Hepatocyte (in vitro differentiated cells): ENCODE data around the gene SCUBE2. TPM values are rescaled to one million over a fixed set of nuclear protein-coding genes. Genes with fewer than 3 reads are reported as not detected.

Experiments
- DNase-seq: peaks from one replicate; pipeline ENCODE4 v3.0.0-alpha.2; 2016; ENCODE audit warnings: low spot score
- H2AFZ ChIP-seq: fragments of 200-600 bp; sonication (generic); 2 replicates; pipeline ENCODE4 v1.6.0; 2016; ENCODE audit warnings: antibody characterized with exemption, mild to moderate bottlenecking
- H3K27ac ChIP-seq: fragments of 200-600 bp; sonication (generic); 2 replicates; pipeline ENCODE4 v1.5.1; 2016; ENCODE audit warnings: mild to moderate bottlenecking
- H3K27me3 ChIP-seq: fragments of 200-600 bp; sonication (generic); 2 replicates; pipeline ENCODE4 v1.6.1; 2016
- H3K36me3 ChIP-seq: fragments of 200-600 bp; sonication (generic); replicated peaks from 2 replicates; pipeline ENCODE4 v1.5.1; 2016; ENCODE audit warnings: low read depth; ENCODE audit not compliant: insufficient read depth
- H3K4me1 ChIP-seq: fragments of 200-600 bp; sonication (generic); 2 replicates; pipeline ENCODE4 v1.5.1; 2016; ENCODE audit warnings: mild to moderate bottlenecking, moderate library complexity; ENCODE audit not compliant: insufficient read depth
- H3K4me2 ChIP-seq: fragments of 200-600 bp; sonication (generic); 2 replicates; pipeline ENCODE4 v1.6.0; 2016
- H3K4me3 ChIP-seq: fragments of 200-600 bp; sonication (generic); 2 replicates; pipeline ENCODE4 v1.5.1; 2016; ENCODE audit warnings: mild to moderate bottlenecking
- H3K79me2 ChIP-seq: fragments of 200-600 bp; sonication (generic); 2 replicates; pipeline ENCODE4 v1.6.0; 2017; ENCODE audit warnings: mild to moderate bottlenecking
- H3K9me2 ChIP-seq: fragments of 200-600 bp; sonication (generic); replicated peaks from 2 replicates; pipeline ENCODE4 v1.6.0; 2017; ENCODE audit warnings: mild to moderate bottlenecking; ENCODE audit not compliant: insufficient read depth
- H3K9me3 ChIP-seq: fragments of 200-600 bp; sonication (generic); 2 replicates; pipeline ENCODE4 v1.5.1; 2016; ENCODE audit warnings: low read depth, mild to moderate bottlenecking
- H4K20me1 ChIP-seq: fragments of 200-600 bp; sonication (generic); 2 replicates; pipeline ENCODE4 v1.6.0; 2016; ENCODE audit warnings: mild to moderate bottlenecking; ENCODE audit not compliant: insufficient read depth, poor library complexity, severe bottlenecking
- EZH2 ChIP-seq: fragments of 200-600 bp; sonication (generic); IDR thresholded peaks from 2 replicates; pipeline ENCODE4 v1.6.1; 2016; ENCODE audit warnings: antibody characterized with exemption, mild to moderate bottlenecking, borderline replicate concordance
- EZH2phosphoT487 ChIP-seq: fragments of 200-600 bp; sonication (generic); IDR thresholded peaks from one replicate; pipeline ENCODE4 v1.6.1; 2018; ENCODE audit warnings: antibody characterized with exemption, mild to moderate bottlenecking, low read depth, moderate library complexity; ENCODE audit not compliant: unreplicated experiment, severe bottlenecking
- WGBS: methylation state at CpG from one replicate; pipeline ENCODE4 v1.1.6; 2016; ENCODE audit warnings: low lambda C conversion rate; ENCODE audit errors: missing lambda C conversion rate; 5-methylcytosine and 5-hydroxymethylcytosine counted together
- polyA plus RNA-seq: library from polyadenylated mRNA; unstranded; fragments of >200 nt; fragmentation: Nextera tagmentation; extraction: Ambion mirVana; gene quantifications from 2 replicates; pipeline ENCODE4 v1.2.1, GENCODE V29; 2016
- total RNA-seq: library from RNA; depleted of rRNA; stranded (reverse); fragments of >200 nt; gene quantifications from 2 replicates; pipeline ENCODE4 v1.2.3, GENCODE V29; 2014
- TF ChIP-seq, protein P1 (sequence below): fragments of 200-600 bp; sonication (generic); IDR thresholded peaks from 2 replicates; pipeline ENCODE4 v1.5.1; 2016; ENCODE audit warnings: antibody characterized with exemption, mild to moderate bottlenecking; ENCODE audit not compliant: poor library complexity

Gene SCUBE2
- total and polyA plus RNA-seq, 2 experiments from 2014 or later = 8.6 to 8.9 TPM

DNA sequence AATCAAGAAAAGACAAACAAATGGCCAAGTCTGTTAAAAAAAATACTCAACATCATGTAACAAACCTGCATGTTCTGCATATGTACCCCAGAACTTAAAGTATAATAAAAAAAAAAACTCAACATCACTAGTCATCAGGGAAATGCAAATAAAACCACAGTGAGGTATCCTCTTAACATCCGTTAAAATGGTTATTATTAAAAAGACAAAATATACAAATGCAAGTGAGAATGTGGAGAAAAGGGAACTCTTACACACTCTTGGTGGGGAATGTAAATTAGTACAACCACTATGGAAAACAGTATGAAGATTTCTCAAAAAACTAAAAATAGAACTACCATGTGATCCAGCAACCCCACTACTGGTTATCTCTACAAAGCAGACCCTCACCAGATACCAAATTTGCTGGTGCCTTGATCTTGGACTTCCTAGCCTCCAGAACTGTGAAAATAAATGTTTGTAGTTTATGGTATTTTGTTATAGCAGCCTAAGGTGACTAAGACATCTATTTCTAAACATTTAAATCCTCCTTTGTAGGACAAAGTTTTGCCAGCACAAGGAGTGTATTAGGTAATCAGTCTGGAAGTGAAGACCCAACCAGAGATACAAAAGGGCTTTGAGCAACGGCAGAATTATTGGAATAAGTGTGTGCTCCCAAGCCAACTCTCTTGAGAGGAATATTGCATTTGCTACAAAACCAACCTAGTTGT is 32.4 kb upstream of the SCUBE2 start:
- Histone ChIP-seq H3K27ac (no peak overlapping the region), H3K4me3 (no peak overlapping the region), H3K4me2 (no peak overlapping the region), H3K9me3 (no peaks in the 10 kb centered on the region), H3K27me3 (no peaks in the 10 kb centered on the region), H2AFZ (no peak overlapping the region), H4K20me1 (no peaks in the 10 kb centered on the region), H3K36me3 (no peaks in the 10 kb centered on the region), H3K4me1 (no peaks in the 10 kb centered on the region), H3K79me2 (no peaks in the 10 kb centered on the region), H3K9me2 (no peaks in the 10 kb centered on the region)
- 97% methylated on average over 2 of the region's 2 CpGs for WGBS
- TF ChIP-seq EZH2phosphoT487 (no peak), EZH2 (no peak)
- TF ChIP-seq, protein P1, sequence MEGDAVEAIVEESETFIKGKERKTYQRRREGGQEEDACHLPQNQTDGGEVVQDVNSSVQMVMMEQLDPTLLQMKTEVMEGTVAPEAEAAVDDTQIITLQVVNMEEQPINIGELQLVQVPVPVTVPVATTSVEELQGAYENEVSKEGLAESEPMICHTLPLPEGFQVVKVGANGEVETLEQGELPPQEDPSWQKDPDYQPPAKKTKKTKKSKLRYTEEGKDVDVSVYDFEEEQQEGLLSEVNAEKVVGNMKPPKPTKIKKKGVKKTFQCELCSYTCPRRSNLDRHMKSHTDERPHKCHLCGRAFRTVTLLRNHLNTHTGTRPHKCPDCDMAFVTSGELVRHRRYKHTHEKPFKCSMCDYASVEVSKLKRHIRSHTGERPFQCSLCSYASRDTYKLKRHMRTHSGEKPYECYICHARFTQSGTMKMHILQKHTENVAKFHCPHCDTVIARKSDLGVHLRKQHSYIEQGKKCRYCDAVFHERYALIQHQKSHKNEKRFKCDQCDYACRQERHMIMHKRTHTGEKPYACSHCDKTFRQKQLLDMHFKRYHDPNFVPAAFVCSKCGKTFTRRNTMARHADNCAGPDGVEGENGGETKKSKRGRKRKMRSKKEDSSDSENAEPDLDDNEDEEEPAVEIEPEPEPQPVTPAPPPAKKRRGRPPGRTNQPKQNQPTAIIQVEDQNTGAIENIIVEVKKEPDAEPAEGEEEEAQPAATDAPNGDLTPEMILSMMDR = no peak
- no peak for DNase-seq

DNA sequence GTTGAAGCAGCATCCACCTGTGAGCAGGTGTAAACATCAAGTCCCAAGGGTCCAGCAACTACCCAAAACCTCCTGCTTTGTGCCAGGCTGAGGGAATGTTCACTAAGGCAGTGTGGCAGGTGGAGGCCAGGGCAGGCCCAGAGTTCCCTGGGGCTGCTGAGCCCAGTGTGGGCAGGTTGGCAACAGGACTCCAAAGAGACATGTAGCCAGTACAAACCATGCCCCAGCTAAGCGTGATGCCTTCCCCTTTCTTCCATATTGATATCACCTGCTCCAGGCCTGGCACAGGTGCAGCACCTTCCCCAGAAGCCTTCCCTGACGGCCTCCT is 30.0 kb upstream of the SCUBE2 start:
- Histone ChIP-seq H3K27me3 (no peaks in the 10 kb centered on the region), H2AFZ (no peak overlapping the region), H3K4me2 (no peak overlapping the region), H3K4me3 (no peak overlapping the region), H3K4me1 (no peaks in the 10 kb centered on the region), H4K20me1 (no peaks in the 10 kb centered on the region), H3K79me2 (no peaks in the 10 kb centered on the region), H3K27ac (no peak overlapping the region), H3K9me3 (no peaks in the 10 kb centered on the region), H3K9me2 (no peaks in the 10 kb centered on the region), H3K36me3 (no peaks in the 10 kb centered on the region)
- TF ChIP-seq EZH2 = no peak
- no peak for TF ChIP-seq EZH2phosphoT487
- TF ChIP-seq, protein P1 = no peak
- 94% methylated on average over 2 of the region's 2 CpGs for WGBS
- DNase-seq = no peak

DNA sequence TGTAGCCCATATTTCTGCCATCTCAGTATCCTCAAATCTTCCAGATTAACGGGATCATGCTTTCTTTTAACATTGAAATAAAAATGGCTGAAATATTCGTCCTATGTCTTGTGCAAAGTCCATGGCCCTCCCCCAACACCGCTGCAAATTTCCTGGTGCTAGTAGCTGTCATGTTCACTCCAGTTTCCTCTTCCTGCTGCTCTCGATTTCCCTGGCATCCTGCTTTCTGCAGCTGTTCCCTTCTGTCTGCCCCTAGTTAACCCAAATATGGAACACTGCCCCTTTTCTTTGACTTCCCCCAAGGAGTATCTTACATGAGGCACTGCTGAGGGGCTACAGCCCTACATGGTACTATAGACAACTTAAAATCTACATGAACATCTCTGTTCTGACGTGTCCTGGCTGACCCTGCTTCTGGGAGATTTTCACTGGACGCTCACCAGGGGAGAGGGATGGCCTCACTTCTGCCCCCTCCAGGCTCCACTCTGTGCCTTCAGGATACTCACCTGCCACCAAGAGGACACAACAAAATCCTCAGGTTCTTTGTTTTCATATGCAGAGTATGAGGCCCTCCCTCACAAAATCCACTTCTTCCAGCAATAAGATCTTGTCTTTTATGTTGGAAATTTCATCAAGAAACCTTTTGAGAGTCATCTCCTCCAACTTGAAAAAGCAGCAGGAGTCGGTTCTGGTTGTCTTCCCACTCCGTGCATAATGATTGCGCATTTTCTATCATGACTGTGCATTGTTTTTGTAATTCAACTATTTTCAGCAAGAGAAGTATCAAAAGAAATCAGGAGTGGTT is 29.5 kb upstream of the SCUBE2 start:
- Histone ChIP-seq H3K4me2 (no peak overlapping the region), H3K4me3 (no peak overlapping the region), H3K9me3 (no peaks in the 10 kb centered on the region), H3K9me2 (no peaks in the 10 kb centered on the region), H3K4me1 (no peaks in the 10 kb centered on the region), H3K27ac (no peak overlapping the region), H3K27me3 (no peaks in the 10 kb centered on the region), H2AFZ (no peak overlapping the region), H3K36me3 (no peaks in the 10 kb centered on the region), H3K79me2 (no peaks in the 10 kb centered on the region), H4K20me1 (no peaks in the 10 kb centered on the region)
- WGBS = 59% methylated on average over 9 of the region's 9 CpGs
- TF ChIP-seq, protein P1 = peak; percentile 23
- no peak for TF ChIP-seq EZH2phosphoT487
- DNase-seq = no peak
